HG02852 (cell line): ENCODE data around the gene ARHGAP23.
A peak's percentile ranks its signal among the peaks of the same experiment; 100 is the strongest.
"Not testable (repeated sequence)": the region's sequence is repeated elsewhere in the genome, so short reads cannot be mapped to it uniquely, and the experiment has no call there.

ENCODE experiments used
- ATAC-seq: cut with Tn5 transposase; IDR thresholded peaks from one replicate; pipeline ENCODE4 v1.9.1; 2021; ENCODE audit warnings: mild to moderate bottlenecking, moderate library complexity; ENCODE audit not compliant: unreplicated experiment

Gene ARHGAP23

DNA sequence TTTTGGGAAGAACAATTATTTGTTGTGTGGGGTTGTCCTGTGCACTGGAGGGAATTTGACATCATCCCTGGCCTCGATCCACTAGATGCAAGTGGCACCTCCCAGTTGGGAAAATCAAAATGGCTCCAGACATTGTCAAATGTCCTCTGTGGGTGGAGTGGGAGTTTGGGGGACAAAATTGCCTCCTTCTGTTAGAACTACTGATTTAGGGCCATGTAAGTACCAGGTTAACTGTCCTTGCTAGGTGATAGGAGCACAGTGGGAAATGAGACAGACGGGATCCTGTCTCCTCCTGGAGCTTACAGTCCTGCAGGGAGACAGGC lies 56.8 kb downstream of the ARHGAP23 start:
- ATAC-seq: no peak

DNA sequence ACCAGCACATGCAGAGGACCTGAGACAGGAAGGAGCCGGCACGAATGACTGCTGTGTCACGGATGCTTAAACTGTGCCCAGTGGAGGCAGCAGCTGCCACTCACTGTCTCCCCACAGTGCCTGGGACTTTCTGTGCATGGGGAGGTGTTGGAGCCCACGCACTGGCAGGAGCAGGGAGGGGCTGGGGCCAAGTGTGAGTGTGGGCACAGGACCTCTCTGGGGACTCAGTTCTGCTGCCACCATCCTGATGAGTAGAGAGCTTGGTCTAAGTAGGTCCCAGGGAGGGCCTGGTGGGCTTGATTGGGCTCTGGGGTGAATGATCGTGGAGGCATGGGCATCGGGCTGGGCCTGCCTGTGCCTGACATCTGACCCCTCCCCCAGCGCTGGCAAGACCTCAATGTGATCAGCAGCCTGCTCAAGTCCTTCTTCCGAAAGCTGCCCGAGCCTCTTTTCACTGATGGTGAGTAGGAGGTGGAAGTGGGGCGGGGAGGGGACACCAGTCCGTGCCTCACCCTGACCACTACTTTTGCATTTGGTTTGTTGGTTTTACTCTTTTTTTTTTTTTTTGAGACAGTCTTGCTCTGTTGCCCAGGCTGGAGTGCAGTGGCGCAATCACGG lies 57.5 kb downstream of the ARHGAP23 start:
- peak; percentile 61 for ATAC-seq

DNA sequence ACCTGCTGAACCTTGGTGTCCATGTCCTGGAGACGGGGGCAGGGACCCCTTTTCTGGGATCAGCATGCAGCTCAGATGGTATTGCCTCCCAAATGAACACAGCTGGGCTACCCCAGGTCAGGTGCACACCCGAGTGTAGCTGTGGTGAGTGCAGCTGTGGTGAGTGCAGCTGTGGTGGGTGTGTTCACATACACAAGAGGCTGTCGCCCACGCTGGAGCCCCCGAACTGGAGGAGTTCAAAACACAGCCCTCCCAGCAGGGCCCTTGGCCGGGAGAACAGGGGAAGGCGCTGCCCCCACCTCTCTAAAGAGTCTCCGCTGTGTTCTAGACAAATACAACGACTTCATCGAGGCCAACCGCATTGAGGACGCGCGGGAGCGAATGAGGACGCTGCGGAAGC lies 61.5 kb downstream of the ARHGAP23 start:
- ATAC-seq: not testable (repeated sequence)

DNA sequence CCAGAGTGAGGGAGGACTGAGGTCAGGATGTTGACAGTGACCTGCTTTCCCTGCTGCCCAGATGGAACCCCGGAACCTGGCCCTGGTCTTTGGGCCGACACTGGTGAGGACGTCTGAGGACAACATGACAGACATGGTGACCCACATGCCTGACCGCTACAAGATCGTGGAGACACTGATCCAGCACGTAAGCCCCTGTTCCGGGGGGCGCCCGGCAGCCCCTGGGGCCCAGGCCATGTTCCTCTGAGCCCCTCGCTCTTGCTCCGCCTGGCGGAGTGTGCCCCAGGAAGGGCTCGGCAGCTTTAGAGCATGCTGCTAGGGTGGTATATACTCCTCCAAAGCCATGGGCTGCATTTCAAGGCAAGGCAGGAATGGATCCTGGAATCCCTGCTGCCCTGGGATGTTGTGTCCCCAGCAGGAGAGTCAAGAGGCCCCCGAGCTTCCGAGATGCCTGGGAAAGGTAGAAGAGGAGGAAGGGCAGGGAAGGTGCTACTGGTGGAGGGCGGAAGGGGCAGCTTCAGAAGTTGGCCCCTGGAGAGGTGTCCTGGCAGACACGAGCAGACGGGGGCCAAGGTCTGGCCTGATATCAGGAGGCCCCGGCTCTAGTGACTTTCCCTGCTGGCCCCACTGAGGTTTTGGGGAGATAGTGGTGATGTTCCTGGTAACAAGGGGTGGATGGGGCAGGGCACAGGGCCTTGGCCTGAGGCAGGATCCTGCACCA lies 63.2 kb downstream of the ARHGAP23 start:
- not testable (repeated sequence) for ATAC-seq

GRCh38 chr17:38492067-38493040 lies 64.1 kb downstream of the ARHGAP23 start:
- not testable (repeated sequence) for ATAC-seq

DNA sequence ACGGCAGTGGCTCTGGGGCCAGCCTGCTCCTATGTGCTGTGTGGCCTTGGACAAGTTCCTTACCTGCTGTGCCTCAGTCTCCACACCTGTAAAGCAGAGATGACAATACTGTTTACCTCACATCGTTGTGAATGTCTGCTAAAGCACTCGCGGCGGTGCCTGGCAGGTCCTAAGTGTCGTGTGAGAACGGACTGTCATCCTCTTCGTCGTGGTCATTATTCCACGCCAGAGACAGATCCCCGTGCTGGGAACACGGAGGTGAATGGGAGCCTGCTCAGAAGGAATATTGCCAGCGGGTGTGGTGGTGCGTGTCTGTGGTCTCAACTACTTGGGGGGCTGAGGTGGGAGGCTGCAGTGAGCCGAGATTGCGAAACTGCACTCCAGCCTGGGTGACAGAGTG lies 65.9 kb downstream of the ARHGAP23 start:
- ATAC-seq: not testable (repeated sequence)

DNA sequence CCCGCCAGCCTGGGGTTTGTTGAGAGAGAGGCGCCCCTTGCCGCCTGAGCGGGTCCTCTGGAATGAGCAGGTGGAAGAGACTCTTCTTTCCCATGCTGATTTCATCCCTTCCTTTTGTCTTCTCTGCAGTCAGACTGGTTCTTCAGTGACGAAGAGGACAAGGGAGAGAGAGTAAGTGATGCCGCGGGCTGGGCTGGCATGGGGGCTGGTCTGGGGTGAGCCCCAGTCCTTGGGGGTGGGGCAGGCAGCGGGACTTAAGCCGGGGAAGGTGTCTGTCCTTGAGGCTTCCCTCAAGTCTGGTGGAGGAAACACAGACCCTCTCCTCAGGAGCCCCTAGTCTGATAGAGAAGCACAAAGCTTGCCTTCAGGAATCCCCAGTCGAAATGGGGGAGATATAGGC lies 69.4 kb downstream of the ARHGAP23 start:
- ATAC-seq: not testable (repeated sequence)

DNA sequence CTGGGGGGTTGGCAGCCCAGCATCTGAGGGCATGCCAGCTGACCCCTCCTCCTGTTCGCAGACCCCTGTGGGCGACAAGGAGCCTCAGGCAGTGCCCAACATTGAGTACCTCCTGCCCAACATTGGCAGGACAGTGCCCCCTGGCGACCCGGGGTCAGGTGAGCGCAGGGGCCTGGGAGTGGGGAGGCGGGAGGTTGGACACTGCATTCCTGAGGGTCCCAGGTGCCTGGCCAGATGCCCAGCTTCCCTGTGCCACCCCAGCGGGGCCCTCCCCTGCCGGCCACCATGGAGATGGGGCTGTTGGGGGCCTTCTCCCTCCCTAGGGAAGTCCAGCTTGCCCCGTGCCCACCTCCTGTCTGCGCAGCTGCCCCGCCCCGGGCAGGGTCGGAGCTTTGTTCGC lies 70.1 kb downstream of the ARHGAP23 start:
- no peak for ATAC-seq

DNA sequence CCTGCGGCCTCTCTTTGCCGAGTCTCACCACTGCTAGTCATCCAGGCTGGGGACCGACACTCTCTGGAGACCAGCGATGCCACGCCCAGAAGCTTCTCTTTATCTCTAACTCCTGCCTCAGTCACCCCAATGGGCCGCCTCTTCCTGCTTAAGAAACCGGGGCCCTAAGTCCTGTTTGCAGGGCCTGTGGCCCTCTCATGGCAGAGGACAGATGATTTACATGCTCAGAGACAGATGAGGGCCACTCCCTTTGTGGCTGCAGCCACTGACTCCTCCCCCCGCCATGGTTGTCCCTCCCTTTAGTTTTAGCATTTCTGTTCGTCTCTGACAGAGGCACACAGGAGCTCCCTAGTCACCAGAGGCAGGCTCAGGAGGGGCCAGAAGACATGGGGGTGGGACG lies 71.0 kb downstream of the ARHGAP23 start:
- ATAC-seq: not testable (repeated sequence)

GRCh38 chr17:38501718-38502117 lies 73.5 kb downstream of the ARHGAP23 start:
- ATAC-seq: not testable (repeated sequence)

- ATAC-seq: not testable (repeated sequence)
Measured at GRCh38 chr17:38503286-38503913, 75.1 kb downstream of the ARHGAP23 start.

DNA sequence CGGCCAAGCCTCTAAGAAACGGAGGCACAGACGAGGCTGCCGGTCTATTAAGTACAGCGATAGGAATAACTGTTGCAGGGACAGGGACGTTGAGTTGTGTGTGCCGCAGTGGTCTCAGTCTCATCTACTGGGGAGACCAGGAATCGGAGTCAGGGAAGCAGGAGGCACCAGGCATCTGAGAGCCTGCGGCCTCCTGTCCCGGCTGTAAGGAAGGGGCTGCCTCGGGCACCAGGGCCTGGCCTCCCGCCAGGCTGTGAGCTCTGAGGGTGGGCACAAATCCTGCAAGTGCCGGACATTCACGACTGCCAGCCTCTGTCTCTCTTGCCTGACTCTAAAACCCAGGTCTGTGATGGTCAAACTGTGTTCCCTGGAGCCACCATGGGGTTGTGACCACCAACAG lies 76.0 kb downstream of the ARHGAP23 start:
- no peak for ATAC-seq

DNA sequence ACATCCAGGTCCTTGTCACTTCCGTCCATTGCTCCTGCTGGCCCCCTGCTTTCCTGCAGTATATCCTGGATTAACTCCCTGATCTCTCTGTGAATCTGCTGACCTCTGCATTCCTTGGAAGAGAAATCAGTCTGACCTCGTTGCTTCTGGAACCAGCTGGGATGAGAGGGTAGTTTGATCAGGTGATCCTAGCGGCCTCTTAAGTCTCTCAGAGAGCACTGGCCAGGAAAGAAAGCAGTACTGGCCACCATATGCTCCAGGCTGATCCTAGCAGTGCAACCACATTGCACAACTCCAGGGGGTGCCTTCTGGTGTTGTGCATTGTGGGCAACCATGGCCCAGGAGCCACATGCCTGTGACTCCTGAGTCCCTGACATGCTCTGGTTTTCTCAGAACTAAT lies 79.2 kb downstream of the ARHGAP23 start:
- no peak for ATAC-seq

DNA sequence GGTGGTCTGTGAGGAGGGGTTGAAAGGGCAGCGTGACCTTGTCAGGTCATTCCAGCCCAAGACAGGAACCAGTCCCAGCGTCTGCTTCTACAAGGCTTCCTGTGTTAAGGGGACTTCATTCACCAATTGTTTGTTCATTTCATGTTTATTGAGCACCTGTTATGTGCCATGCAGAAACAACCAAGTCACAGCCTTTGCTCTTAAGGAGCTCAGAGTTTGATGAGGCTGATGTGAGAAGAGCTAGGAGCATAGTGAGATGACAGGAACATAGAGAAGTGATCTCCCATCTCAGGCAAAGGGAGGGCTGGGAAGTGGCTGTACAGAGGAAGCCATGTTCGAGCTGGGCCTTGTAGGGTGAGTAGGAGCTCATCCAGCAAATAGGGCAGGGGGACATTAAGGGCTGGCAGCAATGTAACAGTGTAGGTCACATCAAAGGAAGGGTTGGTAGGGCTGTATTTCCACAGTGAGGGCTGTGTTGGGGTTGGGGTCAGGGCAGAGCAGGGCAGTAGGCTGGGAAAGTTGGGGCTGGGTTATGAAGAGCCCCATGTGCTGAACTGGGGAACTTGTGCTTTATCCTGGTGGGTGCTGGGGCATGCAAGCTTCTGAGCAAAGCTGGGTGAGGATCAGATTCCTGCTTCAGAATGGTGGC lies 79.8 kb downstream of the ARHGAP23 start:
- no peak for ATAC-seq

GRCh38 chr17:38508570-38508950 lies 80.3 kb downstream of the ARHGAP23 start:
- no peak for ATAC-seq

GRCh38 chr17:38508954-38509771 lies 80.9 kb downstream of the ARHGAP23 start:
- ATAC-seq: no peak

DNA sequence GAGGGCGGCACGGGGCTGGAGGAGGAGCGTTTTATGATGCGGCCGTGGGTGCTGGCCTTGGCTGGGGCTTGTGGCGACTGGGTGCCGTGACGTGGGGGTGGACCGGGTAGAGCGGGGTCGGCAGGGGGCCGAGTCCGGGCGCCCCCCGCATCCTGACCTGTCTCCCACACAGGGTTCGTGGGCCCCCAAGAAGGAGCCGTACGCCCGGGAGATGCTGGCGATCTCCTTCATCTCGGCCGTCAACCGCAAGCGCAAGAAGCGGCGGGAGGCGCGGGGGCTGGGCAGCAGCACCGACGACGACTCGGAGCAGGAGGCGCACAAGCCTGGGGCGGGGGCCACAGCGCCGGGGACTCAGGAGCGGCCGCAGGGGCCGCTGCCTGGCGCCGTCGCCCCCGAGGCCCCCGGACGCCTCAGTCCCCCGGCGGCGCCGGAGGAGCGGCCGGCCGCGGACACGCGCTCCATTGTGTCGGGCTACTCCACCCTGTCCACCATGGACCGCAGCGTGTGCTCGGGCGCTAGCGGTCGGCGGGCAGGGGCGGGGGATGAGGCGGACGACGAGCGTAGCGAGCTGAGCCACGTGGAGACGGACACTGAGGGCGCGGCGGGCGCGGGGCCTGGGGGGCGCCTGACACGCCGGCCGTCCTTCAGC lies 81.6 kb downstream of the ARHGAP23 start:
- ATAC-seq: no peak

GRCh38 chr17:38510421-38511149 lies 82.3 kb downstream of the ARHGAP23 start:
- no peak for ATAC-seq
